Fibroblast of villous mesenchyme (primary cell): ENCODE data around the gene MMP24OS. TPM values are rescaled to one million over a fixed set of nuclear protein-coding genes. Genes with fewer than 3 reads are reported as not detected.

ENCODE experiments used
- DNase-seq: peaks from one replicate; pipeline ENCODE4 v3.0.0-alpha.2; 2010; ENCODE audit warnings: low read depth
- H3K4me3 ChIP-seq: 2 replicates; pipeline ENCODE4 v1.5.1; 2011; ENCODE audit warnings: low read depth, mild to moderate bottlenecking, low read length
- total RNA-seq: library from RNA; depleted of rRNA; stranded (reverse); fragments of >200 nt; gene quantifications from 2 replicates; pipeline ENCODE4 v1.2.3, GENCODE V29; 2012
- TF ChIP-seq, protein P1 (sequence below): IDR thresholded peaks from 2 replicates; pipeline ENCODE4 v1.5.1; 2012; ENCODE audit warnings: low read depth, mild to moderate bottlenecking, low read length; ENCODE audit not compliant: insufficient read depth

Gene MMP24OS
- total RNA-seq, 1 donor = 14.7 TPM

DNA sequence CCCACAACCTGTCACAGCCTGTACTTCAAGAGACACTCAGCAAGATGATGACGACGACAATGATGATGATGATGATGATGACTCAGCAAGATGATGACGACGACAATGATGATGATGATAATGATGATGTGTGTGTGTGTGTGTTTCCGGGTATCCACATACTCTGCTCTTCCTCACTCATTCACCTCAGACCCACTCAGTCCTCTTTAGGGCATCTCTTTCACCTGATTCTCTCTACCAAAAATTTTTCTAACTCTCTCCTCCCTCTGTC is 7.8 kb upstream of the MMP24OS start:
- DNase-seq = no peak
- TF ChIP-seq, protein P1, sequence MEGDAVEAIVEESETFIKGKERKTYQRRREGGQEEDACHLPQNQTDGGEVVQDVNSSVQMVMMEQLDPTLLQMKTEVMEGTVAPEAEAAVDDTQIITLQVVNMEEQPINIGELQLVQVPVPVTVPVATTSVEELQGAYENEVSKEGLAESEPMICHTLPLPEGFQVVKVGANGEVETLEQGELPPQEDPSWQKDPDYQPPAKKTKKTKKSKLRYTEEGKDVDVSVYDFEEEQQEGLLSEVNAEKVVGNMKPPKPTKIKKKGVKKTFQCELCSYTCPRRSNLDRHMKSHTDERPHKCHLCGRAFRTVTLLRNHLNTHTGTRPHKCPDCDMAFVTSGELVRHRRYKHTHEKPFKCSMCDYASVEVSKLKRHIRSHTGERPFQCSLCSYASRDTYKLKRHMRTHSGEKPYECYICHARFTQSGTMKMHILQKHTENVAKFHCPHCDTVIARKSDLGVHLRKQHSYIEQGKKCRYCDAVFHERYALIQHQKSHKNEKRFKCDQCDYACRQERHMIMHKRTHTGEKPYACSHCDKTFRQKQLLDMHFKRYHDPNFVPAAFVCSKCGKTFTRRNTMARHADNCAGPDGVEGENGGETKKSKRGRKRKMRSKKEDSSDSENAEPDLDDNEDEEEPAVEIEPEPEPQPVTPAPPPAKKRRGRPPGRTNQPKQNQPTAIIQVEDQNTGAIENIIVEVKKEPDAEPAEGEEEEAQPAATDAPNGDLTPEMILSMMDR = no peak

DNA sequence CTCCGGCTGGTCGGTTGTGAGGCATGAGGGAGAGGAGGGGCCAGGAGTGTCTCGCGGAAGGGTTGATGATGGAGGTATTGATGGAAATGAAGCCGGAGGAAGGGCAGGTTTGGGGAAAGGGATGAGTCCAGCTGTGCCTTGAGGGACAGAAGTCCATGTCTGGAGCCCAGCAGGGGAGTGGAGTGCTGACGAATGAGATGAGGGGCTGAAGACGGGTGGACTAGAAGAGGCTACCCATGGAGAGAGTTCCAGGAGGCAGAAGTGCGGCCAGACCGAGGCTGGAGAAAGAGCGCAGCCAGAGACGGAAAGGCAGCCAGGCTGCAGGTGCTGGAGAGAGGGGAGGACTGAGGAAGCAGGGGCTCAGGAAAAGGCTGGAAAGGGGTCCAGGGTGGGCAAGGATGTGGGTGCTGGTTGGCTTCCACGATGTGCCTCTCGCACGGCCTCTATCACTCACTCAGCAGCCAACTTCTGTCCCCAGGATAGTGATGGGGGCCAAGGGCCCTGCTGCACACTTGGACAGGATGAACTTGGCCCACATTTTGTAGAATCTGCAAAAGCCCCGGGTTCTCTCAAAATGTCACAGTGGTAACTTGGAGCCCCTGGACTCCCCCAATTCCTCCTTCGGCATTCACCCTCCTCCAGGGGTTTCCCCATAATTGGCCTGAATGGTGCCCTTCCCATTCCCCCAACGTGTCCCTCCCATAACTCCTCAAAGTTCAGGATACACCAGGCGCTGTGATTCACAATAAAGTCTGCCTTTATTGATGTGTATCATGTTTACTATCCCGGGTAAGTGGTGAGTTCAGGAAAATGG is 7.3 kb upstream of the MMP24OS start:
- TF ChIP-seq, protein P1 = no peak
- peak overlapping the region; percentile 92 for H3K4me3 ChIP-seq
- DNase-seq = no peak

More for the DNA sequence above, 7.8 kb upstream of the MMP24OS start:
- no peak overlapping the region for H3K4me3 ChIP-seq

DNA sequence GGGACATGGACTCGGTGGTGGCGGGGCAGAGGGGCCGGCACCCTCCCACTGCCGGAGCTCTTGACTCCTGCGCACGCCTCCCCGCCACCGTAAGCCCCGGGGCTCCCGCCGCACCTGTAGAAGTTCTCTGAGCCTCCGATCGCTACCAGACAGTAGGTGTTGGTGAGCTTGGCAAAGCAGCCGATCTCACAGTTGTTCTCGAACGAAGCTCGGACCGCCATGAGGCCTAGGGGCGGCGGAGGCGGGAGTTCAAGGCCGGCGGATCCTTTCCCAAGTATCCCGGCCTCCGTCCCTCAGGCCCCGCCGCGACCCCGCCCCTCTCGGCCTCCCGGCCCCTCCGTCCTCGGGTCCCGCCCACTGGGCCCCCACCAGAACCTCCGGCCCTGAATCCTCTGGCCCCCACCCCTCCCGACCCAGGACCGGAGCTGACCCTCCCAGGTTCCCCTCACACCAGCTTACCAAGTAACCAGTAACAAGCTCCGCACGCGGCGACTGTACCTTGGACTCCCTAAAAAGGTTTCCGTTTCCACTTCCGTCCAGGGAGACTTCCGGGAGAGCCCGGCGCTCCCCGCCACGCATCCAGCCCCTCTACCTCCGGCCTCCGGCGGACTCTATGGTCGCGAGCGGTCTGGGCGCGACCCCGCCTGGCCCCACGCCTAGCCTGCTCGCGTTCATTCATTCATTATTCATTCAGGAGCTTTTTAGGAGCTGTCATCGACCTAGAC is 6.5 kb upstream of the MMP24OS start, which contains the start of gene EIF6:
TSS of gene EIF6 (minus strand) at position 506 of the 725 bp plus-strand sequence. CDS start at position 221, 285 bp downstream.
- peak; percentile 84 for DNase-seq
- H3K4me3 ChIP-seq = peak within 1 kb of the TSS; percentile 92
- TF ChIP-seq, protein P1 = no peak

- H3K4me3 ChIP-seq = peak overlapping the region; percentile 92
- TF ChIP-seq, protein P1 = no peak
- no peak for DNase-seq
These were observed 5.7 kb upstream of the MMP24OS start for GRCh38 chr20:35283441-35284266.

- TF ChIP-seq, protein P1 = no peak
These were observed 3.7 kb upstream of the MMP24OS start for GRCh38 chr20:35281506-35282101.

DNA sequence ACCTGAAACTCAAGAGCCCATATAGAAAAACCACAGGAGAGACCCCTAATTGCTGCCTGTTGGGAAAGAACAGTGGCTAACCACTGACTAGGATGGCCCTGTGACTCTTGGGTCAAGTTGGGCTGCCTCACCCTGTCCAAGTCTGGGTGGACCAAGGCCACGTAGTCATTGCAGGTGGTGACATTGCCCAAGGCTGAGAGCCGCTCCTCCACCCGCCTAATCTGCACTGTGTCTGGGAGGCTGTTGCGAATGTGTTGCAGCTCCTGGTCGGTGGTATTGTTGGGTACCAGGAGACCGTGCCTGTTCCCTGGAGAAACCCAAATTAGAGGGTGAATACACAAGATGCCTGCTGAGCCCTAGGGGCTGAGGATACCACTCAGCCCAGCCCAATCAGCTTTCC is 2.6 kb upstream of the MMP24OS start:
- H3K4me3 ChIP-seq = no peak overlapping the region
- TF ChIP-seq, protein P1 = no peak
- DNase-seq = no peak

More at GRCh38 chr20:35281506-35282101, 3.7 kb upstream of the MMP24OS start:
- no peak for DNase-seq
- no peak overlapping the region for H3K4me3 ChIP-seq
